Ovary (tissue), 3 donors: Measurements from ENCODE around the gene NCAM1.

Experiments used
- POLR2A ChIP-seq: fragments of 450-650 bp; IDR thresholded peaks from one replicate; pipeline ENCODE4 v1.6.1; 2017; ENCODE audit warnings: antibody characterized with exemption, mild to moderate bottlenecking, moderate library complexity
- TF ChIP-seq, protein P1 (sequence below), 3 donors: fragments of 450-650 bp in 2 of 3; fragments of 200-600 bp in 1 of 3; IDR thresholded peaks; one replicate each; pipeline versions ENCODE4 v1.5.1 to v1.8.0; 2016 to 2022; ENCODE audit warnings: antibody characterized with exemption in 3 of 3, mild to moderate bottlenecking in 1 of 3
- donor health status: DM: no; HTN: no; CAD: no.

GRCh38 chr11:113255741-113256140, 294.5 kb downstream of the NCAM1 start:
- TF ChIP-seq, protein P1, sequence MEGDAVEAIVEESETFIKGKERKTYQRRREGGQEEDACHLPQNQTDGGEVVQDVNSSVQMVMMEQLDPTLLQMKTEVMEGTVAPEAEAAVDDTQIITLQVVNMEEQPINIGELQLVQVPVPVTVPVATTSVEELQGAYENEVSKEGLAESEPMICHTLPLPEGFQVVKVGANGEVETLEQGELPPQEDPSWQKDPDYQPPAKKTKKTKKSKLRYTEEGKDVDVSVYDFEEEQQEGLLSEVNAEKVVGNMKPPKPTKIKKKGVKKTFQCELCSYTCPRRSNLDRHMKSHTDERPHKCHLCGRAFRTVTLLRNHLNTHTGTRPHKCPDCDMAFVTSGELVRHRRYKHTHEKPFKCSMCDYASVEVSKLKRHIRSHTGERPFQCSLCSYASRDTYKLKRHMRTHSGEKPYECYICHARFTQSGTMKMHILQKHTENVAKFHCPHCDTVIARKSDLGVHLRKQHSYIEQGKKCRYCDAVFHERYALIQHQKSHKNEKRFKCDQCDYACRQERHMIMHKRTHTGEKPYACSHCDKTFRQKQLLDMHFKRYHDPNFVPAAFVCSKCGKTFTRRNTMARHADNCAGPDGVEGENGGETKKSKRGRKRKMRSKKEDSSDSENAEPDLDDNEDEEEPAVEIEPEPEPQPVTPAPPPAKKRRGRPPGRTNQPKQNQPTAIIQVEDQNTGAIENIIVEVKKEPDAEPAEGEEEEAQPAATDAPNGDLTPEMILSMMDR (IDR thresholded peaks at IDR 0.05) = no peak
- TF ChIP-seq POLR2A = no peak
